ENCODE measurements around the gene ZNF587. TPM values are rescaled to one million over a fixed set of nuclear protein-coding genes. Genes with fewer than 3 reads are reported as not detected.
"Not testable (repeated sequence)": the region's sequence is repeated elsewhere in the genome, so short reads cannot be mapped to it uniquely, and the experiment has no call there.

ZNF587 gene
- total and polyA plus RNA-seq, 4 experiments from 2014 or later: 2.7 to 62.8 (median 33.1) TPM

GRCh38 chr19:57821095-57821494, 28.6 kb upstream of the ZNF587 start:
- H3K27me3 ChIP-seq (ENCODE audit: insufficient read depth, low read length); DNase-seq; H3K27ac ChIP-seq (ENCODE audit: low read depth, low read length); H3K27me3 Mint-ChIP-seq; H3K9me3 ChIP-seq (ENCODE audit: control insufficient read depth in 1 of 2, low read length in 2 of 2); H3K36me3 ChIP-seq (ENCODE audit: insufficient read depth, low read length); H3K9me3 Mint-ChIP-seq; intact Hi-C loops (cut with micrococcal nuclease); CTCF ChIA-PET (ENCODE audit: partially characterized antibody): not testable (repeated sequence)
- peak overlapping the region in 6 of 7 donors; percentile 36 to 99 (median 64) for H3K27ac Mint-ChIP-seq
- H3K4me1 Mint-ChIP-seq: peaks cover 39 to 72% (median 47%) of the 10 kb centered on the region in 4 donors
- Histone ChIP-seq H3K4me3 (ENCODE audit: low read length in 2 of 2) (peak overlapping the region in 1 of 2 donors; percentile 91), H3K4me1 (ENCODE audit: insufficient read depth, low read length) (peaks cover 19% of the 10 kb centered on the region)
- H3K4me3 Mint-ChIP-seq: peak overlapping the region; percentile 96 to 99 (median 98)
- H3K36me3 Mint-ChIP-seq: peaks cover 15 to 42% of the 10 kb centered on the region in 2 donors
- POLR2A ChIA-PET (ENCODE audit: partially characterized antibody): interaction anchor here (0.9 kb wide), 1 partner anchor 181 kb away, joined by 3 read pairs; the partner anchor contains the start of gene ZNF606

- H3K9me3 Mint-ChIP-seq; H3K27me3 Mint-ChIP-seq; H3K27ac ChIP-seq (ENCODE audit: low read depth, low read length); H3K27me3 ChIP-seq (ENCODE audit: insufficient read depth, low read length); H3K4me3 ChIP-seq (ENCODE audit: low read length in 2 of 2); H3K9me3 ChIP-seq (ENCODE audit: control insufficient read depth in 1 of 2, low read length in 2 of 2); H3K36me3 ChIP-seq (ENCODE audit: insufficient read depth, low read length); CTCF ChIA-PET (ENCODE audit: partially characterized antibody); intact Hi-C loops (cut with micrococcal nuclease); DNase-seq: not testable (repeated sequence)
- H3K4me1 ChIP-seq (ENCODE audit: insufficient read depth, low read length): peaks cover 19% of the 10 kb centered on the region
- Mint-ChIP-seq H3K4me1 (peaks cover 39 to 73% (median 46%) of the 10 kb centered on the region in 4 donors), H3K27ac (peak overlapping the region in 2 of 7 donors; percentile 36 to 93), H3K36me3 (peaks cover 17 to 44% of the 10 kb centered on the region in 2 donors), H3K4me3 (peak overlapping the region in 3 of 8 donors; percentile 45 to 99 (median 98))
- POLR2A ChIA-PET (ENCODE audit: partially characterized antibody): interaction anchor here (0.9 kb wide), 1 partner anchor 181 kb away, joined by 3 read pairs; the partner anchor contains the start of gene ZNF606
Measured at GRCh38 chr19:57821501-57821900, 28.2 kb upstream of the ZNF587 start.

GRCh38 chr19:57823155-57823554, 26.5 kb upstream of the ZNF587 start:
- Mint-ChIP-seq H3K4me1 (peaks cover 41 to 81% (median 47%) of the 10 kb centered on the region in 4 donors), H3K27ac (peak overlapping the region in 4 of 7 donors; percentile 43 to 82 (median 60)), H3K4me3 (peak overlapping the region in 1 of 8 donors; percentile 12), H3K36me3 (peaks cover 26 to 53% of the 10 kb centered on the region in 2 donors)
- H3K9me3 Mint-ChIP-seq; H3K36me3 ChIP-seq (ENCODE audit: insufficient read depth, low read length); intact Hi-C loops (cut with micrococcal nuclease); POLR2A ChIA-PET (ENCODE audit: partially characterized antibody); CTCF ChIA-PET (ENCODE audit: partially characterized antibody); H3K9me3 ChIP-seq (ENCODE audit: control insufficient read depth in 1 of 2, low read length in 2 of 2); H3K4me3 ChIP-seq (ENCODE audit: low read length in 2 of 2); H3K27me3 Mint-ChIP-seq; DNase-seq; H3K27ac ChIP-seq (ENCODE audit: low read depth, low read length); H3K27me3 ChIP-seq (ENCODE audit: insufficient read depth, low read length): not testable (repeated sequence)
- peaks cover 19% of the 10 kb centered on the region for H3K4me1 ChIP-seq (ENCODE audit: insufficient read depth, low read length)

DNA sequence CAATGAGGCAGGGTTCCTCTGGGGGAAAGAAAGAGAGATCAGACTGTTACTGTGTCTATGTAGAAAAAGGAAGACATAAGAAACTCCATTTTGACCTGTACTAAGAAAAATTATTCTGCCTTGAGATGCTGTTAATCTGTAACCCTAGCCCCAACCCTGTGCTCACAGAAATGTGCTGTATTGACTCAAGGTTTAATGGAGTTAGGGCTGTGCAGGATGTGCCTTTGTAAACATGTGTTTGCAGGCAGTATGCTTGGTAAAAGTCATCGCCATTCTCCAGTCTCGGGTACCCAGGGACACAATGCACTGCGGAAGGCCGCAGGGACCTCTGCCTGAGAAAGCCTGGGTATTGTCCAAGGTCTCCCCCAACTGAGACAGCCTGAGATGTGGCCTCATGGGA, 26.1 kb upstream of the ZNF587 start:
- peaks cover 26 to 53% of the 10 kb centered on the region in 2 donors for H3K36me3 Mint-ChIP-seq
- not testable (repeated sequence) for H3K27ac ChIP-seq (ENCODE audit: low read depth, low read length)

DNA sequence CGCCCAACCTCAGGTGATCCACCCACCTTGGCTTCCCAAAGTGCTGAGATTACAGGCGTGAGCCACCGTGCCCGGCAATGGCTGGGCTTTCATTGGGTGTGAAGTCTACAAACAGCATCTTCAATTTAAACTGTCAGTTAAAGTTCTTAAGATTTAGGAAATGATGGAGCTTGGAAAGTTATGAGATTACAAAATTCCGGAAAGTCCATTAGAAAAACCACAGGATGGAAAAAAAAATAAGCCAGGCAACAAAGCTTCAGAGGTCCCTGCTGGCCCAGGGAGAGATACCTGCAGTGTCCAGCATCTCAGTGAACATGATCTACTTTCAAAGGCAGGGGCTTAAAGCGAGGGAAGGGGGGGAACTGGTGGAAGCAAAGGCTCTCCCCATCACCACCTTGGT, 24.1 kb upstream of the ZNF587 start:
- POLR2A ChIA-PET (ENCODE audit: partially characterized antibody): interaction anchor here (1.5 kb wide), 1 partner anchor 25 kb away, joined by 3 read pairs; no protein-coding TSS in a partner anchor
- H3K27ac Mint-ChIP-seq: no peak overlapping the region
- no peaks in the 10 kb centered on the region for H3K9me3 ChIP-seq (ENCODE audit: control insufficient read depth in 1 of 2, low read length in 2 of 2)

More for the DNA sequence above, 26.1 kb upstream of the ZNF587 start:
- peaks cover 38 to 76% (median 46%) of the 10 kb centered on the region in 4 donors for H3K4me1 Mint-ChIP-seq
- intact Hi-C loops (cut with micrococcal nuclease); CTCF ChIA-PET (ENCODE audit: partially characterized antibody); H3K9me3 ChIP-seq (ENCODE audit: control insufficient read depth in 1 of 2, low read length in 2 of 2); H3K27me3 ChIP-seq (ENCODE audit: insufficient read depth, low read length); H3K9me3 Mint-ChIP-seq; DNase-seq; H3K27me3 Mint-ChIP-seq; H3K36me3 ChIP-seq (ENCODE audit: insufficient read depth, low read length); POLR2A ChIA-PET (ENCODE audit: partially characterized antibody); H3K4me3 ChIP-seq (ENCODE audit: low read length in 2 of 2): not testable (repeated sequence)
- peak overlapping the region in 1 of 8 donors; percentile 9 for H3K4me3 Mint-ChIP-seq
- peak overlapping the region in 4 of 7 donors; percentile 4 to 82 (median 45) for H3K27ac Mint-ChIP-seq
- peaks cover 19% of the 10 kb centered on the region for H3K4me1 ChIP-seq (ENCODE audit: insufficient read depth, low read length)

GRCh38 chr19:57829316-57829715, 20.3 kb upstream of the ZNF587 start:
- CTCF ChIA-PET (ENCODE audit: partially characterized antibody): no interaction called here
- no peak overlapping the region for H3K27ac Mint-ChIP-seq
- no peak for DNase-seq

More for the DNA sequence above, 24.1 kb upstream of the ZNF587 start:
- Histone ChIP-seq H3K27me3 (ENCODE audit: insufficient read depth, low read length) (no peaks in the 10 kb centered on the region), H3K4me1 (ENCODE audit: insufficient read depth, low read length) (peaks cover 9% of the 10 kb centered on the region), H3K4me3 (ENCODE audit: low read length in 2 of 2) (no peak overlapping the region), H3K27ac (ENCODE audit: low read depth, low read length) (no peak overlapping the region), H3K36me3 (ENCODE audit: insufficient read depth, low read length) (no peaks in the 10 kb centered on the region)
- no peak overlapping the region for H3K4me3 Mint-ChIP-seq
- no peaks in the 10 kb centered on the region for H3K27me3 Mint-ChIP-seq
- CTCF ChIA-PET (ENCODE audit: partially characterized antibody): no interaction called here
- no peaks in the 10 kb centered on the region for H3K9me3 Mint-ChIP-seq
- H3K4me1 Mint-ChIP-seq: peaks cover 29 to 72% (median 41%) of the 10 kb centered on the region in 4 donors
- H3K36me3 Mint-ChIP-seq: peaks cover 37 to 54% of the 10 kb centered on the region in 2 donors
- no peak for DNase-seq
- intact Hi-C loops (cut with micrococcal nuclease): no loop called here

DNA sequence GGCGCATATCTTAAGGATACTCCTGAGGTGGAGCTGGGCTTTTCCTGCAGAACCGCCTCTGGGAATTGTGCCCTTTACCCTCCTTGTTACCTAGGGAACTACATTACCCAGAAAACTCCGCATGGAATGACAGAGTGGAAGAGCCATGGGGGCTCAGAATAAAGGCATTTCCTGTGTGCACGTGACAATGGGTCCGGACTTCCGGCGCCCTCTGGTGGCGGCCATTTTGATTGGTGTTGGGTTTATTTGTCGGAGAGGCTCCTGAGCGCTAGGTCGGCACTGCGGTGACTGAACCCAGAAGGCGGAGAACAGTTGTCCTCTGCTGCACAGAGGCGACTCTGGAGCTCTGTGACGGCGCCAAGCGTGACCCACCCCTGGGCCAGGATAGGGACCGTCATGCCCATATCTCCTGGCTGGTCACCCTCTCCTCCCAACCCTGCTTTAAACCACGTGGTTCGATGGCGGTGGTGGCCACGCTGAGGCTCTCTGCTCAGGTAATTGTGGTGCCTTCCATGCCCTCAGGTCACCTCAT, 19.5 kb upstream of the ZNF587 start, which contains the start of gene ZNF587B:
ZNF587B (plus strand) TSS at position 229 of the 532 bp plus-strand sequence; CDS start at position 459, 230 bp downstream.
- Mint-ChIP-seq H3K36me3 (peaks cover 29 to 36% of the 10 kb centered on the region in 2 donors), H3K9me3 (no peaks in the 10 kb centered on the region), H3K27me3 (no peaks in the 10 kb centered on the region), H3K4me1 (peaks cover 6 to 41% (median 21%) of the 10 kb centered on the region in 4 donors), H3K27ac (peak within 1 kb of the TSS in 3 of 7 donors; percentile 24 to 63 (median 41)), H3K4me3 (no peak within 1 kb of the TSS)
- peak in 4 of 5 donors; percentile 12 to 26 (median 16) for DNase-seq
- intact Hi-C loops (cut with micrococcal nuclease): no loop called here
- Histone ChIP-seq H3K27ac (ENCODE audit: low read depth, low read length) (no peak within 1 kb of the TSS), H3K36me3 (ENCODE audit: insufficient read depth, low read length) (no peaks in the 10 kb centered on the region), H3K27me3 (ENCODE audit: insufficient read depth, low read length) (no peaks in the 10 kb centered on the region), H3K4me1 (ENCODE audit: insufficient read depth, low read length) (no peaks in the 10 kb centered on the region), H3K4me3 (ENCODE audit: low read length in 2 of 2) (no peak within 1 kb of the TSS), H3K9me3 (ENCODE audit: control insufficient read depth in 1 of 2, low read length in 2 of 2) (no peaks in the 10 kb centered on the region)
- ChIA-PET POLR2A (ENCODE audit: partially characterized antibody) (no interaction called here), CTCF (ENCODE audit: partially characterized antibody) (interaction anchor here (0.9 kb wide), 1 partner anchor 13 kb away, joined by 3 read pairs; no protein-coding TSS in a partner anchor)

More at GRCh38 chr19:57829316-57829715, 20.3 kb upstream of the ZNF587 start:
- H3K36me3 ChIP-seq (ENCODE audit: insufficient read depth, low read length): no peaks in the 10 kb centered on the region
- POLR2A ChIA-PET (ENCODE audit: partially characterized antibody): no interaction called here
- Mint-ChIP-seq H3K4me3 (no peak overlapping the region), H3K36me3 (peaks cover 32 to 40% of the 10 kb centered on the region in 2 donors), H3K9me3 (no peaks in the 10 kb centered on the region), H3K27me3 (no peaks in the 10 kb centered on the region), H3K4me1 (peaks cover 9 to 46% (median 23%) of the 10 kb centered on the region in 4 donors)
- no peak overlapping the region for H3K27ac ChIP-seq (ENCODE audit: low read depth, low read length)
- no peaks in the 10 kb centered on the region for H3K27me3 ChIP-seq (ENCODE audit: insufficient read depth, low read length)
- no peaks in the 10 kb centered on the region for H3K9me3 ChIP-seq (ENCODE audit: control insufficient read depth in 1 of 2, low read length in 2 of 2)
- intact Hi-C loops (cut with micrococcal nuclease): no loop called here
- no peaks in the 10 kb centered on the region for H3K4me1 ChIP-seq (ENCODE audit: insufficient read depth, low read length)
- no peak overlapping the region for H3K4me3 ChIP-seq (ENCODE audit: low read length in 2 of 2)

All from CD4-positive, alpha-beta memory T cell (primary cell).